Dermis blood vessel endothelial cell (primary cell): ENCODE data around the gene DUOX1. TPM values are rescaled to one million over a fixed set of nuclear protein-coding genes. Genes with fewer than 3 reads are reported as not detected.

Experiments used
- DNase-seq: peaks from one replicate; pipeline ENCODE4 v3.0.0; 2010
- total RNA-seq: library from RNA; depleted of rRNA; stranded (reverse); fragments of >200 nt; gene quantifications from 2 replicates; pipeline ENCODE4 v1.2.3, GENCODE V29; 2014

The DUOX1 gene
- total RNA-seq, 1 donor from 2014 or later = not detected

- DNase-seq = no peak
Observed at GRCh38 chr15:45106002-45106790, 23.6 kb upstream of the DUOX1 start.

- no peak for DNase-seq
Observed at GRCh38 chr15:45107941-45108630, 21.7 kb upstream of the DUOX1 start.

GRCh38 chr15:45110256-45110820 is 19.5 kb upstream of the DUOX1 start:
- DNase-seq = no peak

GRCh38 chr15:45111390-45112142 is 18.2 kb upstream of the DUOX1 start:
- no peak for DNase-seq

- DNase-seq = no peak
Observed at GRCh38 chr15:45112143-45112590, 17.6 kb upstream of the DUOX1 start.

GRCh38 chr15:45112591-45113379 is 17.0 kb upstream of the DUOX1 start:
- no peak for DNase-seq

GRCh38 chr15:45113380-45113990 is 16.3 kb upstream of the DUOX1 start:
- DNase-seq = no peak

- no peak for DNase-seq
Observed at GRCh38 chr15:45114076-45114750, 15.6 kb upstream of the DUOX1 start, which contains the start of the genes DUOX2 and DUOXA2. DUOX2 (minus strand) TSS chr15:45114172; CDS start chr15:45113411, 761 bp downstream. DUOXA2 (plus strand) TSS chr15:45114326; CDS start chr15:45114606, 280 bp downstream.

- DNase-seq = no peak
Observed at GRCh38 chr15:45114751-45115085, 15.1 kb upstream of the DUOX1 start.

- no peak for DNase-seq
Observed at GRCh38 chr15:45115312-45115820, 14.4 kb upstream of the DUOX1 start.

GRCh38 chr15:45116006-45116481 is 13.8 kb upstream of the DUOX1 start:
- DNase-seq = no peak

GRCh38 chr15:45116482-45117307 is 13.1 kb upstream of the DUOX1 start:
- no peak for DNase-seq

GRCh38 chr15:45117308-45118130 is 12.3 kb upstream of the DUOX1 start:
- no peak for DNase-seq

GRCh38 chr15:45118131-45118588 is 11.6 kb upstream of the DUOX1 start:
- peak; percentile 95 for DNase-seq

- no peak for DNase-seq
Observed at GRCh38 chr15:45118996-45119395, 10.8 kb upstream of the DUOX1 start.

GRCh38 chr15:45120081-45120972 is 9.5 kb upstream of the DUOX1 start:
- no peak for DNase-seq

GRCh38 chr15:45121020-45121419 is 8.8 kb upstream of the DUOX1 start:
- DNase-seq = no peak
